HG03064 (cell line): ENCODE results near the gene DOK7.
"Not testable (repeated sequence)": the region's sequence is repeated elsewhere in the genome, so short reads cannot be mapped to it uniquely, and the experiment has no call there.

Source experiments
- ATAC-seq: cut with Tn5 transposase; IDR thresholded peaks from one replicate; pipeline ENCODE4 v1.9.1; 2021; ENCODE audit warnings: low read depth; ENCODE audit not compliant: unreplicated experiment

DOK7 gene

GRCh38 chr4:3498901-3499510, 35.9 kb downstream of the DOK7 start:
- ATAC-seq, result no peak

- ATAC-seq, result no peak
These were observed 36.6 kb downstream of the DOK7 start for GRCh38 chr4:3499710-3500109.

DNA sequence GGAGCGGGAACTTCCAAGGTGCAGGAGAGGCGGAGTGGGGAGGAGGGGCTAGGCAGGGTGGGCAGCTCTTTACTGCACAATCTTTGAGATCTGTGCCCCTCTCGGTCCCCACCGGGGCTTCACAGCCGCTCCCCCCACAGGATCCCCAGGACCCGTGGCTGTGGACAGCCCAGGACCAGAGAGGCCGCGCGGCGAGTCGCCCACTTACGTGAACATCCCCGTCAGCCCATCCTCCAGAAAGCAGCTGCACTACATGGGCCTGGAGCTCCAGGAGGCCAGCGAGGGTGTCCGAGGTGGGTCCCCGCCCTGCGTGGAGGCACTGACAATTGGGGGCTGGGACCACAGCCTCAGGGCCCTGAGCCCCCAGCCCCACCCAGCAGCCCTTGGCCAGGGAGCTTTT, 37.0 kb downstream of the DOK7 start:
- no peak for ATAC-seq

GRCh38 chr4:3500634-3501101, 37.6 kb downstream of the DOK7 start:
- ATAC-seq, result no peak

- ATAC-seq, result no peak
These were observed 38.2 kb downstream of the DOK7 start for GRCh38 chr4:3501126-3501824.

DNA sequence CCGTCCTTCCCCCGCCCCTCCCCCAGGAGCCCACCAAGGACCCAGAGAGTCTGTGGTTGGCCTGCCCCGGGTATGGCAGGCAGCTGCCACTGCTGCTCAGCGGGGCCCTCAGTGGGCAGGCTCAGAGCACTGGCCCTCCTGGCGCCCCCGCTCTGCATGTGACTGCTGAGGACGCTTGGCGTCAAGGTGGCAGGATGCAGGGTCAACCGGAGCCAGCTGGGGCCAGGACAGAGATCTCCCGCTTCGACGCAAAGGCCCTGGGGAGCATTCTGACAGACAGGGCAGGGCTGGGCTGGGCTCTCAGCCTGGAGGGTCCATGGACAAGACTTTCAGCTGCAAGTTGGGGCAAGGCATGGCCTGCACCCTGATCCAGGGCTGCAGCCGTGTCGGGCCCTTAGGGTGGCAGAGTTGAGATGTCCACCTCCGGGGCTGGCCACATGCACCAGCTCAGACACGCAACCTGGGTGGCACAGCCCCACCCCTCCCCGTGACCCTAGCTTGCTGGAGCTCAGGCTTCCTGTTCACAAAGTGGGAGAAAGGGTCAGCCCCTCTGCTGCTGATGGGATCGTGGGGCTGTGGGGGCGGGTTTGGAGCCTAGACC, 38.8 kb downstream of the DOK7 start:
- ATAC-seq, result no peak

GRCh38 chr4:3502941-3503936, 40.1 kb downstream of the DOK7 start:
- ATAC-seq, result no peak

DNA sequence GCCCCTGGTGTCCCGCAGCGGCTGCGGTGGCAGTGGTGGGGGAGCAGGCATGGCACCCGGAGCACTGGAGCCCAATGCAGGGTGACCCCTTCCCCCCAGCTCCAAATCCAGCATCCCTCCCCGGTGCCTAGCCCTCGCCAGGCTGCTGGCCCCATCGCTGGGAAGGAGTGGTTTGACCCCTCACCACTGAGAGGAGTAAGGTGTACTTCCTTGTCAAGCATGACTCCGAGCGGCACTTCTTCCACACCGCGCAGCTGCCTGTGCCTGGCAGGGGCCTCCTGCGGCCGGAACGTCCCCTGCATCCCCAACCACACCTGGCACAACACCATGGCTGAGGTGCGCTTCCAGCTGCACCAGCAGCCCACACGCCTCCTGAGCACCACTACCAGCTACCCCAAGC, 42.1 kb downstream of the DOK7 start:
- no peak for ATAC-seq

GRCh38 chr4:3508542-3508941, 45.4 kb downstream of the DOK7 start:
- no peak for ATAC-seq

DNA sequence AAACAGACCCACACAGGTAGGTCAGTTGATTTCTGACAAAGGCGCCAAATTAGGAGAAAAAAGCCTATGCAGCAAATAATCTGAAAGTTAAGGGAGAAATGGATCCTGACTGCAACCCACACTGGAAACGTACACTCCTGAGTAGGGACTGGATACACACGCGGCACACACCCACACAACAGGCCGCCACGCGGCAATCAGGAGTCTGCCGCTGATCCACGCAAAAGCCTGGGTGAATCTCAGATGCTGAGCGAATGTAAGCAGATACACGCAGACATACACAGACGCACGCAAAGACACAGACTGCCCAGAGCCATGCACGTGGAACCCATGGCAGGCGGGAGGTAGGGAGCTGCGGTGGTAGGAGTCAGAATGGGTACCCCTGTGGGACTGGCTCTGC, 47.4 kb downstream of the DOK7 start:
- no peak for ATAC-seq

DNA sequence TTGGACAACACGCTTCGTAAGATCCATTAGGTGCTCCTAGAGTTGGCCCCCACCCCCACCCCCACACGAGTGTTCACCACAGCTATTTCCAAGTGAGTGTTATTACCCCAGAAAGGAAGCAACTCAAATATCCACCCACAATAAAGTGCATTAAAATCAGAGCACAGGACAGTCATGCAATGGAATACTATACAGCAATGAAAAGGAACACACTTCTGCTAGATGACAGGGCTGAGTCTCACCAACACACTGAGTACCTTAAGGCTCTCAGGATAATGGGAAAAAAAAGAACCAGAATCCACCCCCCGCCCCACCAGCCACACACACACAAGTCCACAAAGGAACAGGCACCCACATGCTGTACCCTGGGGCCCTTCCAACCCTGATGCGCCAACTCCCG, 48.1 kb downstream of the DOK7 start:
- ATAC-seq, result no peak

DNA sequence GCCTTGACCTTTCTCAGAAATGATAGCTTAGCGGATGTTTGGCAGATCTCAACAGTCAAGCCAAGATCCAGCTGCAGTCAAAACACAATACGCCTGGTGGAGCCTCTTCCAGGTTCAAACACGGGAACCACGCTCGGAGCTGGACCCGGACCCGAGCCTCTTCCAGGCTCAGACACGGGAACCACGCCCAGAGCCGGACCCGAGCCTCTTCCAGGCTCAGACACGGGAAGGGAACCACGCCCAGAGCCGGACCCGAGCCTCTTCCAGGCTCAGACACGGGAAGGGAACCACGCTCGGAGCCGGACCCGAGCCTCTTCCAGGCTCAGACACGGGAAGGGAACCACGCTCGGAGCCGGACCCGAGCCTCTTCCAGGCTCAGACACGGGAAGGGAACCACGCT, 48.5 kb downstream of the DOK7 start:
- not testable (repeated sequence) for ATAC-seq

- ATAC-seq, result no peak
These were observed 49.2 kb downstream of the DOK7 start for GRCh38 chr4:3512279-3512678.

DNA sequence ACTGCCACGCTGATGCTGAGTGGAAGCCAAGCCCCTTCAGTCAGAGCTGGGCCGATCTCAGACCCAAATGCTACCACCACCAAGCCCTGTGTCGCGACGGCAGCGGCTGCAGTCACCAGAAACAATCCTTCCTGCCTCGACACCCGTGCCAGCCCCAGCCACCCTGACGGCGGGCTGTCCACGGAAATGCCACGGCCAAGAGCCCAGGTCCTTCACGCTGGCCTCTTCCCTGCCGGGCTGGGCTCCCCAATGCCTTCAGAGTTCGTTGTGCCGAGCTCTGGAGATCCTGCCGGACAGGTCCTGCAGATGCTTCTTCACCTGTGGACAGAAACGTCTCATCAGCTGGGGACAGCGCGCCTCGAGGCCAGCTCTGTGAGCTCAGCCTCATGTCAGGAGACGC, 49.6 kb downstream of the DOK7 start:
- ATAC-seq, result no peak

DNA sequence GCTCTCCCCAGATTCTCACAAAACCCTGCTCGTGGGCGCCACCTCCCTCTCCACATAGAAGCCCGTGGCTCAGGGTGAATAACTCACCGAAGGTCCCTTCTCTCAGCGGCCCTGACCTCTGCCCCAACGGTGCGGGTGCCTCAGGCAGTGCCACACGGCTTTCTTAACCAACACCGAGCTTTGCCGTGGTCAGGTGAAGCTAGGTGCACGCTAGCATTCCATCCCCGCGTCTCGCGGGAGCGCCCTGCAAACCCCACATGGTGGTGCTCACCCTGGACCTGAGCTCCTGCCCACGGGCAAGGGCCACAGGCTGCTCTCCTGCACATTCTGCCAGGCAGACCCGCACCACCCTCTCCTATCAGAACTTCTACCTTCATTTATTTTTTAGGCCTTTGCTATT, 50.7 kb downstream of the DOK7 start:
- no peak for ATAC-seq

GRCh38 chr4:3514221-3514780, 51.2 kb downstream of the DOK7 start:
- no peak for ATAC-seq

DNA sequence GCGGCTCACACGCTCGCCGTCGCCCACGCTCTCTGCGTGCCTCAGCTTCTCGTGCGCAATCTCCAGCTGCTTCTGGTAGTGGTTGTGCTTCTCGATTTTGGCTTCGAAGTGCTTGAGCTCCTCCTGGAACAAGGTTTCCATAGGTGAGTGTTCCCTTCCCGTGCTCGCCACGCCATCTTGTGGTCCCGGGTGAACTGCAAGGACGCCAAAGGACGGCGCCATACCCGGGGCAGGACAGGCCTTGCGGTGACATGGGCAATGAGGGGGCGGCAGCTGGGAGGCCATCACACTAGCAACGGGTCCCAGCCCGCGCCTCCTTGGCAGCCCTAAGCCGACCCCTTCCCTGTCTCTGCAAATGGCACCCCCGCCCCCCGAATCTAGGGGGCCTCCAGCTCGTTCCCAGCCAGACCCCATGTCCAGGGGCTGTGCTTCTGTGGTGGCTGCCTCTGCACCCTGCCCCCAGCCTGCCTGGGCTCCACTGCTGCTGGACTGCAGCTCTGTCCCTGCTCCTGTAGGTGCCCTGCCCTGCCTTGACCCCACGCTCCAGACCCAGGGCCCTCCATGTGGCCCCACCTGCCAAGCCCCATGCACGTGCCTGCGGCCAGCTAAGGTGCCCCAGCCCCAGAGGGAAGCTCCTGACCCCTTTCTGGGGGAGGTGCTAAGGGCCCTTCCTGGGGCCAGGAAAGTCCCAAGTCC, 51.8 kb downstream of the DOK7 start:
- ATAC-seq, result no peak

GRCh38 chr4:3515646-3516045, 52.5 kb downstream of the DOK7 start:
- no peak for ATAC-seq

DNA sequence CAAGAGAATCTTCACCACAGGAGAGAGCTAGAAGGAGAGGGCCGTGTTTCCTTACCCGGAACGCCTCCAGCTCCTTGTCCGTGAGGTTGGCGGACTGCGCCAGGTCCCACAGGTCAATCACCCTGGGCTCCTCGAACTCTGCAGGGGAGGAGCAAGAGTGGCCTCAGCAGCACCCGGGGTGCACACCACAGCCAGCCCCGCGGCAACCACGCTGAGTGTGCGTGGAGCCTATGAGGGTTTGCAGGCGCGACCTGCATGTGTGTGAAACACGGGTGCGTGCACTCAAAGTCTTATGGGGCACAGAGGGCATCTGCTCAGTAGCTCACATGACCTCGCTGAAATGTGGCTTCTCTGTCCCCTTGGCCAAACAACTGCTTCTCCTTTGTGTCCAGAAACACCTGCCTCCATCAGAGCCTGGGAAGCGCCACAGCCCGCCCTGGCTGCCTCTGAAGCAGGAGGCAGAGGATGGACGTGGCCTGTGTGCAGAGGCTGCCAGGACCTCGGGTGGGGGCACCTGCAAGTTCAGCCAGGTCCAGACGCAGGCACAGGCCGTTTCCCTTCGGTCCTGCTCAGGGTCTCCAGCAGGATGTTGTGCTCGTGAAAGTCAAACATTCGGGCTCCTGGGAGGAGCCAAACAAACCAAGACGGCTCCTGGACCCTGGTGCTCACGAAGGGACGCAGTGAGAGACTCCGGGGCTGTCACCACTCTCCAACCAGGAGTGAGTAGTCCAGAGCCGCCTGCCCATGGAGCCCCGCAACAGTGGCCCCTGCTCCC, 53.1 kb downstream of the DOK7 start:
- no peak for ATAC-seq
